WTC11 (cell line): ENCODE data around the gene FTSJ3. TPM values are rescaled to one million over a fixed set of nuclear protein-coding genes. Genes with fewer than 3 reads are reported as not detected.

ENCODE experiments used
- ATAC-seq: fragments of 200-7000 bp; cut with Tn5 transposase; 2 replicates; pipeline ENCODE4 v1.10.0; 2021; ENCODE audit warnings: mild to moderate bottlenecking, moderate library complexity
- CTCF ChIA-PET: fragments of 300-600 bp; sonication (Branson Sonifier 250); formaldehyde crosslinking; loops from one replicate; lab custom pipeline; 2021; ENCODE audit warnings: antibody characterized with exemption; lab: Charles Lee
- POLR2A ChIA-PET: fragments of 350-600 bp; sonication (Branson Sonifier 250); formaldehyde crosslinking; loops from one replicate; lab custom pipeline; 2021; ENCODE audit warnings: antibody characterized with exemption; lab: Charles Lee
- DNase-seq: peaks from one replicate; pipeline ENCODE4 v3.0.0; 2021; ENCODE audit warnings: low spot score
- H3K27ac Mint-ChIP-seq: 2 replicates; pipeline ENCODE4 v1.8.0; 2021; ENCODE audit warnings: mixed read lengths
- H3K27me3 Mint-ChIP-seq: 2 replicates; pipeline ENCODE4 v1.8.0; 2021; ENCODE audit warnings: low read depth, mild to moderate bottlenecking, moderate library complexity, mixed read lengths
- H3K36me3 Mint-ChIP-seq: 2 replicates; pipeline ENCODE4 v1.8.0; 2021; ENCODE audit warnings: mixed read lengths
- H3K4me1 Mint-ChIP-seq: 2 replicates; pipeline ENCODE4 v1.8.0; 2022; ENCODE audit warnings: mixed read lengths
- H3K4me3 Mint-ChIP-seq: 2 replicates; pipeline ENCODE4 v1.8.0; 2021; ENCODE audit warnings: mild to moderate bottlenecking, moderate library complexity, mixed read lengths
- H3K9me3 Mint-ChIP-seq: 2 replicates; pipeline ENCODE4 v1.8.0; 2021; ENCODE audit warnings: mixed read lengths
- ELF4 ChIP-seq: sonication (generic); formaldehyde crosslinking; IDR thresholded peaks from 2 replicates; pipeline ENCODE4 v1.8.1; 2022; ENCODE audit warnings: low read depth, mild to moderate bottlenecking, moderate library complexity, missing genetic modification reagents
- ERG ChIP-seq: fragments of 250-450 bp; sonication (Bioruptor Pico); IDR thresholded peaks from 2 replicates; pipeline ENCODE4 v1.8.0; 2021; ENCODE audit warnings: mild to moderate bottlenecking
- ESRRA ChIP-seq: sonication (generic); formaldehyde crosslinking; IDR thresholded peaks from 2 replicates; pipeline ENCODE4 v1.8.1; 2022; ENCODE audit warnings: mild to moderate bottlenecking, missing genetic modification reagents, borderline replicate concordance
- FOXP1 ChIP-seq: sonication (generic); formaldehyde crosslinking; IDR thresholded peaks from 2 replicates; pipeline ENCODE4 v1.8.0; 2022; ENCODE audit warnings: missing genetic modification reagents, mild to moderate bottlenecking, moderate library complexity, borderline replicate concordance
- GTF2I ChIP-seq: fragments of 250-450 bp; sonication (Bioruptor Pico); conservative IDR thresholded peaks from 2 replicates; pipeline ENCODE4 v1.4.0; 2021; ENCODE audit warnings: mild to moderate bottlenecking
- HMGA2 ChIP-seq: fragments of 250-450 bp; sonication (Bioruptor Pico); IDR thresholded peaks from 2 replicates; pipeline ENCODE4 v1.4.0; 2021; ENCODE audit warnings: mild to moderate bottlenecking, moderate library complexity
- JUN ChIP-seq: sonication (generic); formaldehyde crosslinking; IDR thresholded peaks from 2 replicates; pipeline ENCODE4 v1.8.0; 2023; ENCODE audit warnings: mild to moderate bottlenecking, missing genetic modification reagents
- MLX ChIP-seq: sonication (generic); formaldehyde crosslinking; IDR thresholded peaks from 2 replicates; pipeline ENCODE4 v1.8.1; 2023; ENCODE audit warnings: mild to moderate bottlenecking, missing genetic modification reagents, moderate library complexity
- MXD4 ChIP-seq: fragments of 250-450 bp; sonication (Bioruptor Pico); IDR thresholded peaks from 2 replicates; pipeline ENCODE4 v1.8.0; 2021; ENCODE audit warnings: mild to moderate bottlenecking, moderate library complexity, borderline replicate concordance
- RORB ChIP-seq: fragments of 250-450 bp; sonication (Bioruptor Pico); IDR thresholded peaks from 2 replicates; pipeline ENCODE4 v1.9.0; 2021; ENCODE audit warnings: mild to moderate bottlenecking
- TEAD4 ChIP-seq: sonication (generic); formaldehyde crosslinking; IDR thresholded peaks from 2 replicates; pipeline ENCODE4 v1.8.0; 2022; ENCODE audit warnings: mild to moderate bottlenecking, missing genetic modification reagents
- ZNF317 ChIP-seq: sonication (generic); formaldehyde crosslinking; IDR thresholded peaks from 2 replicates; pipeline ENCODE4 v1.8.1; 2023; ENCODE audit warnings: low read depth, mild to moderate bottlenecking, moderate library complexity, missing genetic modification reagents, borderline replicate concordance
- ZNF423 ChIP-seq: fragments of 250-450 bp; sonication (Bioruptor Pico); IDR thresholded peaks from 2 replicates; pipeline ENCODE4 v2.1.2; 2022; ENCODE audit warnings: mild to moderate bottlenecking, moderate library complexity
- ZNF512 ChIP-seq: sonication (generic); formaldehyde crosslinking; IDR thresholded peaks from 2 replicates; pipeline ENCODE4 v1.8.1; 2022; ENCODE audit warnings: missing genetic modification reagents, borderline replicate concordance
- total RNA-seq: library from RNA; stranded (reverse); gene quantifications from 3 replicates; pipeline ENCODE4 v1.2.3, GENCODE V29; 2021

The FTSJ3 gene
- total RNA-seq, 1 experiment from 2014 or later, result 62.1 TPM

- DNase-seq (no peak), ATAC-seq (no peak)
- CTCF ChIA-PET, result interaction anchor here (0.9 to 3.3 kb wide), 4 partner anchors 8 to 185 kb away, joined by 3 to 16 read pairs (median 8); partner anchors contain the start of genes FTSJ3 and PSMC5
- peaks cover 10% of the 10 kb centered on the region for H3K36me3 Mint-ChIP-seq
- H3K27ac Mint-ChIP-seq, result peak overlapping the region; percentile 76
- TF ChIP-seq HMGA2, result no peak
- no peak for TF ChIP-seq RORB (CRISPR knock-in tag)
- TF ChIP-seq ESRRA (CRISPR knock-in tag), result no peak
- no peak for TF ChIP-seq MXD4 (CRISPR knock-in tag)
- POLR2A ChIA-PET, result interaction anchor here (0.6 to 0.7 kb wide), 2 partner anchors 96 to 134 kb away, joined by 5 read pairs; no protein-coding TSS in a partner anchor
- H3K9me3 Mint-ChIP-seq, result no peaks in the 10 kb centered on the region
- H3K27me3 Mint-ChIP-seq, result peaks cover 9% of the 10 kb centered on the region
- peak overlapping the region; percentile 95 for H3K4me3 Mint-ChIP-seq
- peaks cover 37% of the 10 kb centered on the region for H3K4me1 Mint-ChIP-seq
Measured at GRCh38 chr17:63840591-63841349, 13.3 kb upstream of the FTSJ3 start.

- Mint-ChIP-seq H3K36me3 (peaks cover 21% of the 10 kb centered on the region), H3K27ac (peak overlapping the region; percentile 77), H3K27me3 (no peaks in the 10 kb centered on the region)
- POLR2A ChIA-PET, result interaction anchor here (0.6 to 1.2 kb wide), 4 partner anchors 10 to 118 kb away, joined by 3 to 6 read pairs (median 4); partner anchors contain the start of genes CCDC47 and FTSJ3
- CTCF ChIA-PET, result interaction anchor here (0.7 to 3.3 kb wide), 9 partner anchors 10 to 225 kb away, joined by 3 to 16 read pairs (median 4); partner anchors contain the start of genes CCDC47, DDX42, FTSJ3 and GH2
- TF ChIP-seq ZNF423 (CRISPR knock-in tag) (no peak), MLX (CRISPR knock-in tag) (no peak), GTF2I (CRISPR knock-in tag) (no peak), ERG (CRISPR knock-in tag) (no peak), ELF4 (CRISPR knock-in tag) (no peak), JUN (CRISPR knock-in tag) (no peak), FOXP1 (CRISPR knock-in tag) (0 out of 2 replicates have a peak, but pooled peaks have one; percentile 25), ZNF512 (CRISPR knock-in tag) (no peak)
- TF ChIP-seq, all 79 proteins: peak for 1
- ATAC-seq, result no peak
- H3K4me3 Mint-ChIP-seq, result peak overlapping the region; percentile 43
- H3K4me1 Mint-ChIP-seq, result peaks cover 40% of the 10 kb centered on the region
- DNase-seq, result peak; percentile 33
- H3K9me3 Mint-ChIP-seq, result no peaks in the 10 kb centered on the region
Measured at GRCh38 chr17:63838631-63839171, 11.2 kb upstream of the FTSJ3 start.

GRCh38 chr17:63837962-63838600, 10.6 kb upstream of the FTSJ3 start:
- POLR2A ChIA-PET, result interaction anchor here (1.2 kb wide), 2 partner anchors 10 to 65 kb away, joined by 3 to 4 read pairs; partner anchors contain the start of genes CCDC47 and FTSJ3
- H3K4me1 Mint-ChIP-seq, result peaks cover 38% of the 10 kb centered on the region
- TF ChIP-seq ZNF317 (CRISPR knock-in tag) (0 out of 2 replicates have a peak, but pooled peaks have one; percentile 35), TEAD4 (no peak)
- TF ChIP-seq, all 79 proteins: peak for 1
- ATAC-seq (no peak), DNase-seq (no peak)
- no peaks in the 10 kb centered on the region for H3K27me3 Mint-ChIP-seq
- H3K4me3 Mint-ChIP-seq, result no peak overlapping the region
- CTCF ChIA-PET, result interaction anchor here (0.8 to 3.3 kb wide), 6 partner anchors 10 to 412 kb away, joined by 3 to 16 read pairs (median 7); partner anchors contain the start of genes FTSJ3, GH2 and PSMC5
- H3K36me3 Mint-ChIP-seq, result peaks cover 28% of the 10 kb centered on the region
- peak overlapping the region; percentile 77; the same call in 1 of the 2 replicates for H3K27ac Mint-ChIP-seq
- H3K9me3 Mint-ChIP-seq, result no peaks in the 10 kb centered on the region
